ENCODE results near the gene PDE4D. TPM values are rescaled to one million over a fixed set of nuclear protein-coding genes. Genes with fewer than 3 reads are reported as not detected.

PDE4D gene
- total RNA-seq, 1 experiment from 2014 or later = 3.3 TPM

GRCh38 chr5:59462956-59463355 is 430.6 kb downstream of the PDE4D start:
- no peaks in the 10 kb centered on the region for H3K27me3 Mint-ChIP-seq (ENCODE audit: low read depth)
- no peaks in the 10 kb centered on the region for H3K36me3 Mint-ChIP-seq
- H3K9me3 Mint-ChIP-seq = no peaks in the 10 kb centered on the region
- ATAC-seq (no peak), DNase-seq (ENCODE audit: low spot score) (no peak)
- H3K4me1 Mint-ChIP-seq = peaks cover 27% of the 10 kb centered on the region
- POLR2A ChIA-PET = no interaction called here
- TF ChIP-seq GABPB1 (CRISPR knock-in tag; IDR thresholded peaks at IDR 0.05) (no peak), NR1H2 (CRISPR knock-in tag; IDR thresholded peaks at IDR 0.05) (no peak), OVOL2 (CRISPR knock-in tag; IDR thresholded peaks at IDR 0.05; ENCODE audit: borderline replicate concordance) (no peak), SP1 (CRISPR knock-in tag; conservative IDR thresholded peaks at IDR 0.05) (no peak), ZNF671 (CRISPR knock-in tag; IDR thresholded peaks at IDR 0.05) (no peak), USF2 (CRISPR knock-in tag; IDR thresholded peaks at IDR 0.05) (no peak), TEAD1 (CRISPR knock-in tag; IDR thresholded peaks at IDR 0.05) (no peak), HMGA2 (CRISPR knock-in tag; IDR thresholded peaks at IDR 0.05) (no peak), AFF4 (CRISPR knock-in tag; IDR thresholded peaks at IDR 0.05; ENCODE audit: borderline replicate concordance) (no peak), ZBTB21 (CRISPR knock-in tag; IDR thresholded peaks at IDR 0.05; ENCODE audit: borderline replicate concordance) (no peak), NFYB (CRISPR knock-in tag; conservative IDR thresholded peaks at IDR 0.05; ENCODE audit: low read depth) (no peak), ATF2 (CRISPR knock-in tag; IDR thresholded peaks at IDR 0.05; ENCODE audit: borderline replicate concordance, low read depth) (no peak)
- TF ChIP-seq, protein P1, sequence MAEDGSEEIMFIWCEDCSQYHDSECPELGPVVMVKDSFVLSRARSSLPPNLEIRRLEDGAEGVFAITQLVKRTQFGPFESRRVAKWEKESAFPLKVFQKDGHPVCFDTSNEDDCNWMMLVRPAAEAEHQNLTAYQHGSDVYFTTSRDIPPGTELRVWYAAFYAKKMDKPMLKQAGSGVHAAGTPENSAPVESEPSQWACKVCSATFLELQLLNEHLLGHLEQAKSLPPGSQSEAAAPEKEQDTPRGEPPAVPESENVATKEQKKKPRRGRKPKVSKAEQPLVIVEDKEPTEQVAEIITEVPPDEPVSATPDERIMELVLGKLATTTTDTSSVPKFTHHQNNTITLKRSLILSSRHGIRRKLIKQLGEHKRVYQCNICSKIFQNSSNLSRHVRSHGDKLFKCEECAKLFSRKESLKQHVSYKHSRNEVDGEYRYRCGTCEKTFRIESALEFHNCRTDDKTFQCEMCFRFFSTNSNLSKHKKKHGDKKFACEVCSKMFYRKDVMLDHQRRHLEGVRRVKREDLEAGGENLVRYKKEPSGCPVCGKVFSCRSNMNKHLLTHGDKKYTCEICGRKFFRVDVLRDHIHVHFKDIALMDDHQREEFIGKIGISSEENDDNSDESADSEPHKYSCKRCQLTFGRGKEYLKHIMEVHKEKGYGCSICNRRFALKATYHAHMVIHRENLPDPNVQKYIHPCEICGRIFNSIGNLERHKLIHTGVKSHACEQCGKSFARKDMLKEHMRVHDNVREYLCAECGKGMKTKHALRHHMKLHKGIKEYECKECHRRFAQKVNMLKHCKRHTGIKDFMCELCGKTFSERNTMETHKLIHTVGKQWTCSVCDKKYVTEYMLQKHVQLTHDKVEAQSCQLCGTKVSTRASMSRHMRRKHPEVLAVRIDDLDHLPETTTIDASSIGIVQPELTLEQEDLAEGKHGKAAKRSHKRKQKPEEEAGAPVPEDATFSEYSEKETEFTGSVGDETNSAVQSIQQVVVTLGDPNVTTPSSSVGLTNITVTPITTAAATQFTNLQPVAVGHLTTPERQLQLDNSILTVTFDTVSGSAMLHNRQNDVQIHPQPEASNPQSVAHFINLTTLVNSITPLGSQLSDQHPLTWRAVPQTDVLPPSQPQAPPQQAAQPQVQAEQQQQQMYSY (CRISPR knock-in tag; IDR thresholded peaks at IDR 0.05) = no peak
- no peak overlapping the region for H3K4me3 Mint-ChIP-seq
- no peak overlapping the region for H3K27ac Mint-ChIP-seq
- CTCF ChIA-PET = no interaction called here

- DNase-seq (ENCODE audit: low spot score) (no peak), ATAC-seq (no peak)
- Mint-ChIP-seq H3K4me1 (peaks cover 19% of the 10 kb centered on the region), H3K4me3 (no peak overlapping the region), H3K27ac (no peak overlapping the region), H3K9me3 (peaks cover 12% of the 10 kb centered on the region), H3K27me3 (ENCODE audit: low read depth) (no peaks in the 10 kb centered on the region), H3K36me3 (peaks cover 11% of the 10 kb centered on the region)
- ChIA-PET POLR2A (no interaction called here), CTCF (no interaction called here)
- TF ChIP-seq, protein P2, sequence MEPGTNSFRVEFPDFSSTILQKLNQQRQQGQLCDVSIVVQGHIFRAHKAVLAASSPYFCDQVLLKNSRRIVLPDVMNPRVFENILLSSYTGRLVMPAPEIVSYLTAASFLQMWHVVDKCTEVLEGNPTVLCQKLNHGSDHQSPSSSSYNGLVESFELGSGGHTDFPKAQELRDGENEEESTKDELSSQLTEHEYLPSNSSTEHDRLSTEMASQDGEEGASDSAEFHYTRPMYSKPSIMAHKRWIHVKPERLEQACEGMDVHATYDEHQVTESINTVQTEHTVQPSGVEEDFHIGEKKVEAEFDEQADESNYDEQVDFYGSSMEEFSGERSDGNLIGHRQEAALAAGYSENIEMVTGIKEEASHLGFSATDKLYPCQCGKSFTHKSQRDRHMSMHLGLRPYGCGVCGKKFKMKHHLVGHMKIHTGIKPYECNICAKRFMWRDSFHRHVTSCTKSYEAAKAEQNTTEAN (CRISPR knock-in tag; IDR thresholded peaks at IDR 0.05) = no peak
- TF ChIP-seq ZNF263 (CRISPR knock-in tag; IDR thresholded peaks at IDR 0.05; ENCODE audit: low read depth) = no peak
Observed at GRCh38 chr5:59460368-59461153, 433.0 kb downstream of the PDE4D start.
